C4-2B (cell line): ENCODE results near the gene KCNK3.

Source experiments
- H3K27ac ChIP-seq: fragments of 450-650 bp; 2 replicates; pipeline ENCODE4 v1.5.1; 2017
- ZFX ChIP-seq: fragments of 450-650 bp; IDR thresholded peaks from 2 replicates; pipeline ENCODE4 v1.6.1; 2017
- TF ChIP-seq, protein P1 (sequence below): fragments of 450-650 bp; conservative IDR thresholded peaks from 2 replicates; pipeline ENCODE4 v1.5.1; 2017; ENCODE audit warnings: mild to moderate bottlenecking

The KCNK3 gene

DNA sequence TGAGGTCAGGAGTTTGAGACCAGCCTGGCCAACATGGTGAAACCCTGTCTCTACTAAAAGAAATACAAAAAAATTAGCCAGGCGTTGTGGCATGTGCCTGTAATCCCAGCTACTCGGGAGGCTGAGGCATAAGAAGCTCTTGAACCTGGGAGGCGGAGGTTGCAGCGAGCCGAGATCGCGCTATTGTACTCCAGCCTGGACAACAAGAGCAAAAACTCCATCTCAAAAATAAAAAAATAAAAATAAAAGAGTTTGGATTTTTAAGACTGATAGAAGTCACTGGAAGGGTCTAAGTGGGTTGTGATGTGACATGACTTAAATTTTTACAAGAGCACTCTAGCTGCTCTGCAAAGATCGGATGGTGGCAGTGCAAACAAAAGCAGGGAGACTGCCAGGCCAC, 15.9 kb downstream of the KCNK3 start:
- no peak overlapping the region for H3K27ac ChIP-seq
- TF ChIP-seq, protein P1, sequence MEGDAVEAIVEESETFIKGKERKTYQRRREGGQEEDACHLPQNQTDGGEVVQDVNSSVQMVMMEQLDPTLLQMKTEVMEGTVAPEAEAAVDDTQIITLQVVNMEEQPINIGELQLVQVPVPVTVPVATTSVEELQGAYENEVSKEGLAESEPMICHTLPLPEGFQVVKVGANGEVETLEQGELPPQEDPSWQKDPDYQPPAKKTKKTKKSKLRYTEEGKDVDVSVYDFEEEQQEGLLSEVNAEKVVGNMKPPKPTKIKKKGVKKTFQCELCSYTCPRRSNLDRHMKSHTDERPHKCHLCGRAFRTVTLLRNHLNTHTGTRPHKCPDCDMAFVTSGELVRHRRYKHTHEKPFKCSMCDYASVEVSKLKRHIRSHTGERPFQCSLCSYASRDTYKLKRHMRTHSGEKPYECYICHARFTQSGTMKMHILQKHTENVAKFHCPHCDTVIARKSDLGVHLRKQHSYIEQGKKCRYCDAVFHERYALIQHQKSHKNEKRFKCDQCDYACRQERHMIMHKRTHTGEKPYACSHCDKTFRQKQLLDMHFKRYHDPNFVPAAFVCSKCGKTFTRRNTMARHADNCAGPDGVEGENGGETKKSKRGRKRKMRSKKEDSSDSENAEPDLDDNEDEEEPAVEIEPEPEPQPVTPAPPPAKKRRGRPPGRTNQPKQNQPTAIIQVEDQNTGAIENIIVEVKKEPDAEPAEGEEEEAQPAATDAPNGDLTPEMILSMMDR: no peak

GRCh38 chr2:26709323-26710110, 17.0 kb downstream of the KCNK3 start:
- H3K27ac ChIP-seq: no peak overlapping the region
- no peak for TF ChIP-seq ZFX
- TF ChIP-seq, protein P1: no peak

- TF ChIP-seq, protein P1: no peak
- no peak for TF ChIP-seq ZFX
- H3K27ac ChIP-seq: no peak overlapping the region
Observed at GRCh38 chr2:26710145-26710544, 17.6 kb downstream of the KCNK3 start.

DNA sequence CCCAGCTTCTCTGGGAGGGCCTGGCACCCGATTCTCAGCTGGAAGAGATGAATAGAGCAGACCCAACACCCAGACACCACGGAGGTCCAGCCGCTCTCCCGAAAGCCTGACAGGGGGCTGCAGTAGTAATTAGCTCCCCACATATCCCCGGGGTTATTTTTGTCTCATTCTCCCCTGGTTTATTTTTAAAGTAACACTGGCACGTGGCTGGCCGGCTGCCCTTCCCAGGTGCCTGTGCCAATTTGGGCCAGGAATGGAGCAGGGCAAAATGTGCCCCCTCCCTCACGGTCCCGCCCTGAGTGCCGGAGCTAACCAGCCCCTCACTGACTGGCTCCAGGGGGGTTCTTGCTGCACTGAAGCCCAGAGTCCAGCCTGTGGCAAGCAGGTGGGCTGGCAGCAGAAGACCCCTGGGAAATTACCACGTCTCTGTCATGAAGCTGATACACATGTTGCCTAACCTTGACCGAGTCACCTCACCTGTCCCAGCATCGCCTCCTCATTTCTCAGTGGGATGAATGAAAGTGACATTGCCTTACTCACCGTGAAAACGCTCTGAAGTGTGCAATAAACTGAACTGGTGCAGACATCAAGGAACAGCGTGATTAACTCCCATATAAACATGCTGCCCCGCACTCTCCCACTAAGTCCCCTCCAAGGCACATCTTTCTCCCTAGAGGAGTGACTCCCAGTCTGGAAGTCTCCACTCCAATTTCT, 18.4 kb downstream of the KCNK3 start:
- no peak overlapping the region for H3K27ac ChIP-seq

DNA sequence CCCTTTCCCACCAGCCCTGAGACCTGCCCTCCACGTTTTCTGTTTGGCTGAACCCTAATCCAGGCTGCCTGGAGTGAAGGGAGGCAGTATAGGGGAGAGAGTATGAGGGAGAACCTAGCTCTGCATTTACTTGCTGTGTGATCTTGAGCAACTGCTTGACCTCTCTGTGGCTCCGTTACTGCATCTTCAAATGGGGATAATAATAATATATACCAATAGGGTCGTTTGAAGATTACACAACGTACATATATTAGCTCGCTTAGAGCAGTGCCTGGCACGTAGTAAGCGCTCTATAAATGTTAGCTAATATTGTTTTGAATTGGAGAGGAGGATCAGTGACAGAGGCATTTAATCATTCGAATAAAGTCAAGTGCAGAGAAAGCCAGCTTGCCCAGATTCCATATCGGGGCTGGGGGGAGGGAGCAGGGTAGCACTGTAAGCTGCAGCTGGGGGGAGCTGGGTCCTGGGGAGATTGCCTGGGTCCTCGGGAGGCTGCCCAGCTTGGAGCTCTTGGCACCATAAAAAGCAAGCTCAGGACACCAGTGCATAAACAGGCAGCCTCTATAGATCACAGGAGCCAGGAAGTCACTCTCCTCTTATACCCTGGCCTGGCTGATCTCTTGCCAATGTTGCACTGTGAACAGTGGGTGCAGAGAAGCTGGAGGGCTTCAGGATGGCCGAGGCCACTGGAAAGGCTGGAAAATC, 19.1 kb downstream of the KCNK3 start:
- TF ChIP-seq, protein P1: no peak
- TF ChIP-seq ZFX: no peak
- H3K27ac ChIP-seq: no peak overlapping the region

More for the DNA sequence above, 18.4 kb downstream of the KCNK3 start:
- TF ChIP-seq, protein P1: no peak
- TF ChIP-seq ZFX: no peak

GRCh38 chr2:26712486-26713465, 20.3 kb downstream of the KCNK3 start:
- H3K27ac ChIP-seq: no peak overlapping the region
- TF ChIP-seq ZFX: no peak
- TF ChIP-seq, protein P1: no peak
